HEK293 (cell line): ENCODE data around the gene CABLES2.

Experiments
- HOXA7 ChIP-seq: sonication (generic); formaldehyde crosslinking; IDR thresholded peaks from 2 replicates; pipeline ENCODE4 v1.8.1; 2022; ENCODE audit warnings: missing genetic modification reagents, borderline replicate concordance
- MZF1 ChIP-seq: fragments of 450-650 bp; formaldehyde crosslinking; IDR thresholded peaks from 2 replicates; pipeline ENCODE4 v1.5.1; 2017; ENCODE audit warnings: missing biosample characterization, missing genetic modification characterization, borderline replicate concordance
- TCF7L2 ChIP-seq: IDR thresholded peaks from 2 replicates; pipeline ENCODE4 v1.6.1; 2011; ENCODE audit warnings: low read depth, mild to moderate bottlenecking, inconsistent platforms, low read length, moderate library complexity, borderline replicate concordance
- ZNF121 ChIP-seq: fragments of 450-650 bp; formaldehyde crosslinking; IDR thresholded peaks from 2 replicates; pipeline ENCODE4 v1.5.1; 2016; ENCODE audit warnings: missing biosample characterization, missing genetic modification characterization
- ZNF274 ChIP-seq, 2 experiments: fragments of 200-500 bp in 1 of 2; fragments of 450-650 bp in 1 of 2; sonication (Bioruptor generic) in 1 of 2; formaldehyde crosslinking in 1 of 2; IDR thresholded peaks; 2 replicates each; pipeline versions ENCODE4 v1.5.1 to v1.6.1; 2014 to 2016; ENCODE audit warnings: borderline replicate concordance in 1 of 2, inconsistent platforms in 1 of 2, low read length in 1 of 2, missing biosample characterization in 1 of 2, missing genetic modification characterization in 1 of 2
- ZNF660 ChIP-seq: fragments of 450-650 bp; IDR thresholded peaks from 2 replicates; pipeline ENCODE4 v1.5.1; 2018; ENCODE audit warnings: missing biosample characterization, mild to moderate bottlenecking, missing genetic modification characterization
- ZNF768 ChIP-seq: fragments of 450-650 bp; formaldehyde crosslinking; IDR thresholded peaks from 2 replicates; pipeline ENCODE4 v1.5.1; 2018; ENCODE audit warnings: missing biosample characterization, mild to moderate bottlenecking, missing genetic modification characterization
- ZNF791 ChIP-seq: fragments of 450-650 bp; formaldehyde crosslinking; IDR thresholded peaks from 2 replicates; pipeline ENCODE4 v1.5.1; 2016; ENCODE audit warnings: missing biosample characterization, missing genetic modification characterization
- TF ChIP-seq, protein P1 (sequence below): fragments of 450-650 bp; formaldehyde crosslinking; IDR thresholded peaks from 2 replicates; pipeline ENCODE4 v1.5.1; 2016; ENCODE audit warnings: missing biosample characterization, missing genetic modification characterization
- TF ChIP-seq, protein P2 (sequence below): fragments of 450-650 bp; formaldehyde crosslinking; conservative IDR thresholded peaks from 2 replicates; pipeline ENCODE4 v1.5.1; 2016; ENCODE audit warnings: low read depth, missing biosample characterization, missing genetic modification characterization

GRCh38 chr20:62354031-62354808, 52.9 kb downstream of the CABLES2 start:
- TF ChIP-seq TCF7L2, result no peak
- no peak for TF ChIP-seq ZNF274 (IDR thresholded peaks at IDR 0.05; ENCODE audit: low read length)
- no peak for TF ChIP-seq ZNF274 (tag by site-specific recombination; IDR thresholded peaks at IDR 0.05; ENCODE audit: borderline replicate concordance)
- TF ChIP-seq ZNF660 (tag by site-specific recombination), result no peak
- TF ChIP-seq, protein P1, sequence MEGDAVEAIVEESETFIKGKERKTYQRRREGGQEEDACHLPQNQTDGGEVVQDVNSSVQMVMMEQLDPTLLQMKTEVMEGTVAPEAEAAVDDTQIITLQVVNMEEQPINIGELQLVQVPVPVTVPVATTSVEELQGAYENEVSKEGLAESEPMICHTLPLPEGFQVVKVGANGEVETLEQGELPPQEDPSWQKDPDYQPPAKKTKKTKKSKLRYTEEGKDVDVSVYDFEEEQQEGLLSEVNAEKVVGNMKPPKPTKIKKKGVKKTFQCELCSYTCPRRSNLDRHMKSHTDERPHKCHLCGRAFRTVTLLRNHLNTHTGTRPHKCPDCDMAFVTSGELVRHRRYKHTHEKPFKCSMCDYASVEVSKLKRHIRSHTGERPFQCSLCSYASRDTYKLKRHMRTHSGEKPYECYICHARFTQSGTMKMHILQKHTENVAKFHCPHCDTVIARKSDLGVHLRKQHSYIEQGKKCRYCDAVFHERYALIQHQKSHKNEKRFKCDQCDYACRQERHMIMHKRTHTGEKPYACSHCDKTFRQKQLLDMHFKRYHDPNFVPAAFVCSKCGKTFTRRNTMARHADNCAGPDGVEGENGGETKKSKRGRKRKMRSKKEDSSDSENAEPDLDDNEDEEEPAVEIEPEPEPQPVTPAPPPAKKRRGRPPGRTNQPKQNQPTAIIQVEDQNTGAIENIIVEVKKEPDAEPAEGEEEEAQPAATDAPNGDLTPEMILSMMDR, result no peak
- no peak for TF ChIP-seq HOXA7
- TF ChIP-seq, protein P2, sequence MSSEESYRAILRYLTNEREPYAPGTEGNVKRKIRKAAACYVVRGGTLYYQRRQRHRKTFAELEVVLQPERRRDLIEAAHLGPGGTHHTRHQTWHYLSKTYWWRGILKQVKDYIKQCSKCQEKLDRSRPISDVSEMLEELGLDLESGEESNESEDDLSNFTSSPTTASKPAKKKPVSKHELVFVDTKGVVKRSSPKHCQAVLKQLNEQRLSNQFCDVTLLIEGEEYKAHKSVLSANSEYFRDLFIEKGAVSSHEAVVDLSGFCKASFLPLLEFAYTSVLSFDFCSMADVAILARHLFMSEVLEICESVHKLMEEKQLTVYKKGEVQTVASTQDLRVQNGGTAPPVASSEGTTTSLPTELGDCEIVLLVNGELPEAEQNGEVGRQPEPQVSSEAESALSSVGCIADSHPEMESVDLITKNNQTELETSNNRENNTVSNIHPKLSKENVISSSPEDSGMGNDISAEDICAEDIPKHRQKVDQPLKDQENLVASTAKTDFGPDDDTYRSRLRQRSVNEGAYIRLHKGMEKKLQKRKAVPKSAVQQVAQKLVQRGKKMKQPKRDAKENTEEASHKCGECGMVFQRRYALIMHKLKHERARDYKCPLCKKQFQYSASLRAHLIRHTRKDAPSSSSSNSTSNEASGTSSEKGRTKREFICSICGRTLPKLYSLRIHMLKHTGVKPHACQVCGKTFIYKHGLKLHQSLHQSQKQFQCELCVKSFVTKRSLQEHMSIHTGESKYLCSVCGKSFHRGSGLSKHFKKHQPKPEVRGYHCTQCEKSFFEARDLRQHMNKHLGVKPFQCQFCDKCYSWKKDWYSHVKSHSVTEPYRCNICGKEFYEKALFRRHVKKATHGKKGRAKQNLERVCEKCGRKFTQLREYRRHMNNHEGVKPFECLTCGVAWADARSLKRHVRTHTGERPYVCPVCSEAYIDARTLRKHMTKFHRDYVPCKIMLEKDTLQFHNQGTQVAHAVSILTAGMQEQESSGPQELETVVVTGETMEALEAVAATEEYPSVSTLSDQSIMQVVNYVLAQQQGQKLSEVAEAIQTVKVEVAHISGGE (tag by site-specific recombination), result no peak
- TF ChIP-seq ZNF768 (tag by site-specific recombination), result no peak
- TF ChIP-seq ZNF121 (tag by site-specific recombination), result no peak
- TF ChIP-seq MZF1, result no peak
- no peak for TF ChIP-seq ZNF791 (tag by site-specific recombination)
